ENCODE results near the gene SFXN2. TPM values are rescaled to one million over a fixed set of nuclear protein-coding genes. Genes with fewer than 3 reads are reported as not detected.

SFXN2 gene
- total and polyA plus RNA-seq, 8 donors, result 5.6 to 21.6 (median 10.0) TPM

DNA sequence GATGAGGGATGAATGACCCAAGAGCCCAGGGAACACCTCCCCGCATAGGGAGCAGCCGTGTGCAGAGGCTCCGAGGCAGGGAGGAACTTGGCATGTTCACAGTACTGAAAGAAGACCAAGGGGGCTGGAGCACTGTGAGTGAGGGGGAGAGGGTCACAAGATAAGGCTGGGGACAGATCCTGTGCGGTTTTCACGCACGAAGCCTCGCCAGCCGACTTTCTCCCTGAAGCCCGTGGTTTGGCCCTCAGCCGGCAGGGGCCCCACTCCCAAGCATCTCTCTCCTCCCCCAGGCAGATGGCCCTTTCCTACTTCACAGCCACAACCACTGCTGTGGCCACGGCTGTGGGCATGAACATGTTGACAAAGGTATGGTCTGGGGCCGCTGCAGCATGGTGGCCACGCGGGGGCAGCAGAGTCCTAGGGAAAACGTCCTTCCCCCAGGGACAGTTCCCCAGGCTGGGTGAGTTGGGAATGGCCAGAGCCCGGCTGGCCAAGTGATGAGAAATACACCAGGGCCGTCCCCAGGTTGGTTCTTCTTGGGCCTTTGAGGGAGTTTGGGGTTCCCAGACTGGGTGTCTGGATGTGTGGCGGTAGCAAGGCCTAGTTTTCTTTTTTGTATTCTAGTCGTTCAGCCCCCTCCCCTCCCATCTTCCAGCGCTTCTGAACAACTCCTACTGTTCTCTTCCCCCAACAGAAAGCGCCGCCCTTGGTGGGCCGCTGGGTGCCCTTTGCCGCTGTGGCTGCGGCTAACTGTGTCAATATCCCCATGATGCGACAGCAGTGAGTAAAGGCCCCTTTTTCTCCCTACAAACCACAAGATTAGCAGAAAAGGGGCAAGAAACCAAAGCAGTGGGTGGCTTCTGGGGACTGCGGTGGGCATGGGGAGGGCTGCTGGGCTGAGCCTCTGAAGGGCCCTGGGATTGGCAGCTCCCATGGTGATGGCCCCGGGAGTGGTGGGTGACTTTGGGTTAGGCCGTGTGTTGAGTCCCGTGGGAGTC is 14.9 kb downstream of the SFXN2 start:
- WGBS, 2 donors, result 48% methylated on average over 30 of the region's 30 CpGs
- no peak for FAIRE-seq
- intact Hi-C loops (cut with DNase I), result loop anchor here in 2 of 3 donors (10.0 kb wide), 2 partner anchors 175 to 345 kb away; no protein-coding TSS in a partner anchor
- H3K27ac ChIP-seq, result no peak overlapping the region
- no peaks in the 10 kb centered on the region for H3K27me3 ChIP-seq
- H3K36me3 ChIP-seq, result peaks cover 0 to 9% (median 0%) of the 10 kb centered on the region in 3 donors
- no peaks in the 10 kb centered on the region for H3K9me3 ChIP-seq
- TF ChIP-seq, protein P1, sequence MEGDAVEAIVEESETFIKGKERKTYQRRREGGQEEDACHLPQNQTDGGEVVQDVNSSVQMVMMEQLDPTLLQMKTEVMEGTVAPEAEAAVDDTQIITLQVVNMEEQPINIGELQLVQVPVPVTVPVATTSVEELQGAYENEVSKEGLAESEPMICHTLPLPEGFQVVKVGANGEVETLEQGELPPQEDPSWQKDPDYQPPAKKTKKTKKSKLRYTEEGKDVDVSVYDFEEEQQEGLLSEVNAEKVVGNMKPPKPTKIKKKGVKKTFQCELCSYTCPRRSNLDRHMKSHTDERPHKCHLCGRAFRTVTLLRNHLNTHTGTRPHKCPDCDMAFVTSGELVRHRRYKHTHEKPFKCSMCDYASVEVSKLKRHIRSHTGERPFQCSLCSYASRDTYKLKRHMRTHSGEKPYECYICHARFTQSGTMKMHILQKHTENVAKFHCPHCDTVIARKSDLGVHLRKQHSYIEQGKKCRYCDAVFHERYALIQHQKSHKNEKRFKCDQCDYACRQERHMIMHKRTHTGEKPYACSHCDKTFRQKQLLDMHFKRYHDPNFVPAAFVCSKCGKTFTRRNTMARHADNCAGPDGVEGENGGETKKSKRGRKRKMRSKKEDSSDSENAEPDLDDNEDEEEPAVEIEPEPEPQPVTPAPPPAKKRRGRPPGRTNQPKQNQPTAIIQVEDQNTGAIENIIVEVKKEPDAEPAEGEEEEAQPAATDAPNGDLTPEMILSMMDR (IDR thresholded peaks at IDR 0.05), result peak; percentile 85 to 89 (median 86)
- no peak overlapping the region for H3K4me3 ChIP-seq
- ATAC-seq, result peak; percentile 96 to 98 (median 97)
- H3K4me1 ChIP-seq, result no peaks in the 10 kb centered on the region
- peak; percentile 67 to 95 (median 86) for DNase-seq

DNA sequence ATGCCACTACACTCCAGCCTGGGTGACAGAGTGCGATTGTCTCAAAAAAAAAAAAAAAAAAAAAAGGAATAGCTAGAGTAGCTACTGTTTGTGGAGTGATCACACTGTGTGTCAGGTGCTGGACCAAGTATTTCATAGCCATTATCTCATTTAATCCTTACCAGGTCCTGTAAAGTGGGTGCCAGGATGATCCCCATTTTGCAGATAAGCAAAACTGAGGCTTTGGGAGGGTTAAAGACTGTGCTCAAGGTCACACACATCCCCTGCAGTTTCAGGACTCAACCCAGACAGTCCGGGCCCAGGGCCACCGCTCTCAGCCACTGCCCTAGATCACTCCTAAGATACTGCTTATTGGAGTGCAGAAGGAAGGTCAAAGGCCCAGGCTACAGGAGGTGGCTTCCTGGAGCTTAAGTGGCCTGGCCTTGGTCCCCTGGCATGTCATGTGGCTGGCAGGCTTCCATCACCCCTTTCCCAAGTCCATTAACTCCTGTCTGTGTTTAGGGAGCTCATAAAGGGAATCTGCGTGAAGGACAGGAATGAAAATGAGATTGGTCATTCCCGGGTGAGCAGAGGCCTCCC is 16.9 kb downstream of the SFXN2 start:
- TF ChIP-seq, protein P1 (IDR thresholded peaks at IDR 0.05), result no peak
- ATAC-seq, result no peak
- FAIRE-seq, result no peak
- no peaks in the 10 kb centered on the region for H3K4me1 ChIP-seq
- H3K4me3 ChIP-seq, result no peak overlapping the region
- no peak overlapping the region for H3K27ac ChIP-seq
- intact Hi-C loops (cut with DNase I), result loop anchor here in 2 of 3 donors (10.0 kb wide), 2 partner anchors 173 to 343 kb away; no protein-coding TSS in a partner anchor
- peaks cover 0 to 9% (median 0%) of the 10 kb centered on the region in 3 donors for H3K36me3 ChIP-seq
- H3K27me3 ChIP-seq, result no peaks in the 10 kb centered on the region
- no peaks in the 10 kb centered on the region for H3K9me3 ChIP-seq
- WGBS, 2 donors, result 65 to 73% methylated on average over 5 of the region's 5 CpGs
- no peak for DNase-seq

DNA sequence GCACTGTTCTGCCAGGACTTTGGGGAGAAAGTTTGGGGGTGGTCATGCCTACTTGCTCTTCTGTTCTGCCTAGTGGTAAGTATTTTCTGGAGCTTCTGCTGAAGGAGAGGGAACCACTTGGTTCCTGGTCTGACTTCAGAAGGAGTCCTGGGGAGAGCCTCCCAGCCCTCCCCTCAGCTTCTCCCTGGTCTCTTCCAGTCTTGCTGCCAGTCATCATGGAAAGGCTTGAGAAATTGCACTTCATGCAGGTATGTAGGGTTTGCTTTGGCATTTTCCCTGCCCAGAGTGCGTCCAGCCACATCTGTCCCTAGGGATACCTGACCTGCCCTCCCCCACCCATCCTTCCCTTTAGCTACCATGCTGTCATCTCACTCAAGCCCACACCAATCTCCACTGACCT is 18.2 kb downstream of the SFXN2 start:
- intact Hi-C loops (cut with DNase I), result loop anchor here in 2 of 3 donors (10.0 kb wide), 2 partner anchors 172 to 342 kb away; no protein-coding TSS in a partner anchor
- Histone ChIP-seq H3K27ac (no peak overlapping the region), H3K36me3 (peaks cover 0 to 9% (median 0%) of the 10 kb centered on the region in 3 donors), H3K9me3 (no peaks in the 10 kb centered on the region), H3K4me1 (no peaks in the 10 kb centered on the region), H3K4me3 (no peak overlapping the region), H3K27me3 (no peaks in the 10 kb centered on the region)
- FAIRE-seq (no peak), DNase-seq (no peak), ATAC-seq (no peak)
- 0 to 18% methylated on average over 1 of the region's 1 CpG for WGBS, 2 donors
- TF ChIP-seq, protein P1 (IDR thresholded peaks at IDR 0.05), result no peak

DNA sequence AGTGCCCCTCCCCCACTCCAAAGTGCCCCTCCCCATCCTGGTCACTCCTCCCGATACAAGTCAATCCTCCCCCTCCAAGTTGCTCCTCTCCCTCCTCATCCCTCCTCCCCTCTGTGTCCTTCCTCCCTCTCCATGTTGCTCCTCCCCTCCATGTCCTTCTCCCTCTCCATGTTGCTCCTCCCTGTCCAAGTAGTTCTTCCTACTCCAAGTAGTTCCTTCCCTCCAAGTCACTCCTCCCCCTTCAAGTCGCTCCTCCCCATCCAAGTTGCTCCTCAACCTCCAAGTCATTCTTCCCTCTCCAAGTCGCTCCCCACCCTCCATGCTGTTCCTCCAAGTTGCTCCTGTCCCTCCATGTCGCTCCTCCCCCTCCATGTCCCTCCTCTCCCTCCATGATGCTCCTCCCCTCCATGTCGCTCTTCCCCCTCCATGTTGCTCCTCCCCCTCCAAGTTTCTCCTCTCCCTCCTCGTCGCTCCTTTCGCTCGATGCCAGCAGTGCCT is 20.7 kb downstream of the SFXN2 start:
- peak in 3 of 4 donors; percentile 50 to 57 (median 53) for ATAC-seq
- Histone ChIP-seq H3K4me3 (no peak overlapping the region), H3K27ac (no peak overlapping the region), H3K27me3 (no peaks in the 10 kb centered on the region), H3K4me1 (no peaks in the 10 kb centered on the region), H3K36me3 (peaks cover 0 to 6% (median 0%) of the 10 kb centered on the region in 3 donors), H3K9me3 (no peaks in the 10 kb centered on the region)
- peak in 1 of 6 donors; percentile 33 for DNase-seq
- 82 to 84% methylated on average over 9 of the region's 9 CpGs for WGBS, 2 donors
- intact Hi-C loops (cut with DNase I), result loop anchor here in 2 of 3 donors (5.0 to 10.0 kb wide), 3 partner anchors 48 to 340 kb away; no protein-coding TSS in a partner anchor
- TF ChIP-seq, protein P1 (IDR thresholded peaks at IDR 0.05), result no peak
- FAIRE-seq, result no peak

All from pancreas (tissue), 10 donors.